GM23248 (cell line): ENCODE data around the gene MEGF6.

Experiments used
- EZH2 ChIP-seq: fragments of 200-600 bp; sonication (generic); IDR thresholded peaks from 2 replicates; pipeline ENCODE4 v1.6.1; 2018; ENCODE audit warnings: antibody characterized with exemption, mild to moderate bottlenecking; ENCODE audit not compliant: insufficient read depth, poor library complexity, severe bottlenecking
- EZH2phosphoT487 ChIP-seq: fragments of 200-600 bp; sonication (generic); IDR thresholded peaks from 2 replicates; pipeline ENCODE4 v1.6.1; 2018; ENCODE audit warnings: antibody characterized with exemption, moderate library complexity, mild to moderate bottlenecking, low read depth; ENCODE audit not compliant: insufficient read depth

DNA sequence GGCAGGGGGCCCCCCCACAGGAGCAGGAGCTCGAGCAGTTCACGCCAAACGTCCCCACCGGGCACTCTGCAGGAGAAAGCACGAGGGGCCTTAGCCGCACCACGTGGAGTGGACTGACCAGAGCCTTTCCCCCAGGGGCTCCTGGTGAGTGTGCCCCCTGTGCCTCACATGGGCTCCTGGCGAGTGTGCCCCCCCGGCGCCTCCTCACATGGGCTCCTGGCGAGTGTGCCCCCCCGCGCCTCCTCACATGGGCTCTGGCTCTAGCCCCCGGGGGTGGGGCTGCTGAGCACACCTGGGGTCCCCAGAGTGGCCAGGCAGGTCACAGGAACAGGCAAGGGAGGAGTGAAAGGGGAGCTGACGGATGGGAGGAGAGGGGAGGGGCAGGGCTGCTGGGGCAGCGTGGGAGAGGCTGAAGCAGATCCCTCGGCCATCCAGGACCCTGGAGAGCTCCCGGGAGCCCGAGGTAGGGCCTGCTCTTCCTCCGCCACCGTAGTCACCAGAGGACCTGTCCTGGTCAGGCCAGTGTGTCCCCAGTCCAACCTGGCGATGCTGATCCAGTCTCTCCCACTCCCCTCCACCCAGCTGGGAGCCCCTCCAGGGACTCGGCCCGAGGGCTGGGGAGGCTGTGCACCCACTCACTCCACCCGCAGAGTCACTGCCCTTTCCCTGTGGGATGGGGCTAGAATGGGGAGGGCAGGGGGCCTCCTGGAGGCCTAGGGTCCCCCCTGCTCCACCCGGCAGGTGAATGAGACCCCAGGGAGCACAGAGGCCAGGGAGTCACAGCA, 109.3 kb downstream of the MEGF6 start:
- TF ChIP-seq EZH2phosphoT487 (no peak), EZH2 (no peak)
